ENCODE measurements around the gene C2orf72. TPM values are rescaled to one million over a fixed set of nuclear protein-coding genes. Genes with fewer than 3 reads are reported as not detected.

C2orf72 gene
- total and polyA plus RNA-seq, 2 of the 13 experiments (the other 11 are each of a cell fraction or from before 2014, with no cell fraction given) = 147 to 203 TPM

- TF ChIP-seq, protein P1, sequence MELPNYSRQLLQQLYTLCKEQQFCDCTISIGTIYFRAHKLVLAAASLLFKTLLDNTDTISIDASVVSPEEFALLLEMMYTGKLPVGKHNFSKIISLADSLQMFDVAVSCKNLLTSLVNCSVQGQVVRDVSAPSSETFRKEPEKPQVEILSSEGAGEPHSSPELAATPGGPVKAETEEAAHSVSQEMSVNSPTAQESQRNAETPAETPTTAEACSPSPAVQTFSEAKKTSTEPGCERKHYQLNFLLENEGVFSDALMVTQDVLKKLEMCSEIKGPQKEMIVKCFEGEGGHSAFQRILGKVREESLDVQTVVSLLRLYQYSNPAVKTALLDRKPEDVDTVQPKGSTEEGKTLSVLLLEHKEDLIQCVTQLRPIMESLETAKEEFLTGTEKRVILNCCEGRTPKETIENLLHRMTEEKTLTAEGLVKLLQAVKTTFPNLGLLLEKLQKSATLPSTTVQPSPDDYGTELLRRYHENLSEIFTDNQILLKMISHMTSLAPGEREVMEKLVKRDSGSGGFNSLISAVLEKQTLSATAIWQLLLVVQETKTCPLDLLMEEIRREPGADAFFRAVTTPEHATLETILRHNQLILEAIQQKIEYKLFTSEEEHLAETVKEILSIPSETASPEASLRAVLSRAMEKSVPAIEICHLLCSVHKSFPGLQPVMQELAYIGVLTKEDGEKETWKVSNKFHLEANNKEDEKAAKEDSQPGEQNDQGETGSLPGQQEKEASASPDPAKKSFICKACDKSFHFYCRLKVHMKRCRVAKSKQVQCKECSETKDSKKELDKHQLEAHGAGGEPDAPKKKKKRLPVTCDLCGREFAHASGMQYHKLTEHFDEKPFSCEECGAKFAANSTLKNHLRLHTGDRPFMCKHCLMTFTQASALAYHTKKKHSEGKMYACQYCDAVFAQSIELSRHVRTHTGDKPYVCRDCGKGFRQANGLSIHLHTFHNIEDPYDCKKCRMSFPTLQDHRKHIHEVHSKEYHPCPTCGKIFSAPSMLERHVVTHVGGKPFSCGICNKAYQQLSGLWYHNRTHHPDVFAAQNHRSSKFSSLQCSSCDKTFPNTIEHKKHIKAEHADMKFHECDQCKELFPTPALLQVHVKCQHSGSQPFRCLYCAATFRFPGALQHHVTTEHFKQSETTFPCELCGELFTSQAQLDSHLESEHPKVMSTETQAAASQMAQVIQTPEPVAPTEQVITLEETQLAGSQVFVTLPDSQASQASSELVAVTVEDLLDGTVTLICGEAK (IDR thresholded peaks at IDR 0.05) = no peak
- TF ChIP-seq, protein P1 (CRISPR knock-in tag; IDR thresholded peaks at IDR 0.05) = peak; percentile 44; the same call in 1 of the 2 replicates
- TF ChIP-seq ISX (CRISPR knock-in tag; conservative IDR thresholded peaks at IDR 0.05) (no peak), TEAD2 (CRISPR knock-in tag; IDR thresholded peaks at IDR 0.05) (no peak), ZNF207 (IDR thresholded peaks at IDR 0.05; ENCODE audit: borderline replicate concordance) (no peak), ZNF740 (CRISPR knock-in tag; IDR thresholded peaks at IDR 0.05) (no peak), SSRP1 (CRISPR knock-in tag; IDR thresholded peaks at IDR 0.05) (no peak), ZNF569 (CRISPR knock-in tag; IDR thresholded peaks at IDR 0.05; ENCODE audit: borderline replicate concordance) (no peak), ADNP (CRISPR knock-in tag; IDR thresholded peaks at IDR 0.05) (no peak), CHCHD3 (CRISPR knock-in tag; IDR thresholded peaks at IDR 0.05) (no peak), MIXL1 (CRISPR knock-in tag; IDR thresholded peaks at IDR 0.05) (no peak), U2AF2 (IDR thresholded peaks at IDR 0.05; ENCODE audit: low read depth, low read length) (no peak), NR0B2 (CRISPR knock-in tag; IDR thresholded peaks at IDR 0.05) (no peak), ZSCAN25 (CRISPR knock-in tag; IDR thresholded peaks at IDR 0.05) (peak; percentile 62; the same call in 1 of the 2 replicates), ISL2 (CRISPR knock-in tag; IDR thresholded peaks at IDR 0.05) (no peak)
- TF ChIP-seq, protein P2, sequence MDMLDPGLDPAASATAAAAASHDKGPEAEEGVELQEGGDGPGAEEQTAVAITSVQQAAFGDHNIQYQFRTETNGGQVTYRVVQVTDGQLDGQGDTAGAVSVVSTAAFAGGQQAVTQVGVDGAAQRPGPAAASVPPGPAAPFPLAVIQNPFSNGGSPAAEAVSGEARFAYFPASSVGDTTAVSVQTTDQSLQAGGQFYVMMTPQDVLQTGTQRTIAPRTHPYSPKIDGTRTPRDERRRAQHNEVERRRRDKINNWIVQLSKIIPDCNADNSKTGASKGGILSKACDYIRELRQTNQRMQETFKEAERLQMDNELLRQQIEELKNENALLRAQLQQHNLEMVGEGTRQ (IDR thresholded peaks at IDR 0.05; ENCODE audit: low read depth, low read length) = no peak
- TF ChIP-seq, protein P2 (CRISPR knock-in tag; IDR thresholded peaks at IDR 0.05; ENCODE audit: borderline replicate concordance) = no peak
- TF ChIP-seq, protein P3, sequence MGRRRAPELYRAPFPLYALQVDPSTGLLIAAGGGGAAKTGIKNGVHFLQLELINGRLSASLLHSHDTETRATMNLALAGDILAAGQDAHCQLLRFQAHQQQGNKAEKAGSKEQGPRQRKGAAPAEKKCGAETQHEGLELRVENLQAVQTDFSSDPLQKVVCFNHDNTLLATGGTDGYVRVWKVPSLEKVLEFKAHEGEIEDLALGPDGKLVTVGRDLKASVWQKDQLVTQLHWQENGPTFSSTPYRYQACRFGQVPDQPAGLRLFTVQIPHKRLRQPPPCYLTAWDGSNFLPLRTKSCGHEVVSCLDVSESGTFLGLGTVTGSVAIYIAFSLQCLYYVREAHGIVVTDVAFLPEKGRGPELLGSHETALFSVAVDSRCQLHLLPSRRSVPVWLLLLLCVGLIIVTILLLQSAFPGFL (CRISPR knock-in tag; IDR thresholded peaks at IDR 0.05) = no peak
Measured at GRCh38 chr2:231037731-231038482, 584 bp downstream of the C2orf72 start (continued).

Measured in HepG2 (cell line).